Omental fat pad (tissue), 4 donors: ENCODE data around the gene NUMA1. TPM values are rescaled to one million over a fixed set of nuclear protein-coding genes. Genes with fewer than 3 reads are reported as not detected.

ENCODE experiments used
- ATAC-seq: fragments of 150-250 bp; one replicate; pipeline ENCODE4 v1.9.1; 2016; ENCODE audit warnings: mild to moderate bottlenecking, moderate library complexity; ENCODE audit not compliant: low FRiP score
- DNase-seq: peaks from one replicate; pipeline ENCODE4 v3.0.0-alpha.2; 2019; ENCODE audit warnings: low spot score
- total RNA-seq, 4 donors: library from RNA; depleted of rRNA; stranded (reverse); fragments of >200 nt; gene quantifications; one replicate each; pipeline ENCODE4 v1.1.0, GENCODE V29; 2016
- TF ChIP-seq, protein P1 (sequence below), 3 donors: fragments of 450-650 bp; IDR thresholded peaks; one replicate each; pipeline ENCODE4 v1.5.1; 2016 to 2017; ENCODE audit warnings: antibody characterized with exemption in 3 of 3, mild to moderate bottlenecking in 3 of 3, moderate library complexity in 2 of 3

The NUMA1 gene
- total RNA-seq, 4 donors from 2014 or later = 113 to 270 (median 159) TPM

DNA sequence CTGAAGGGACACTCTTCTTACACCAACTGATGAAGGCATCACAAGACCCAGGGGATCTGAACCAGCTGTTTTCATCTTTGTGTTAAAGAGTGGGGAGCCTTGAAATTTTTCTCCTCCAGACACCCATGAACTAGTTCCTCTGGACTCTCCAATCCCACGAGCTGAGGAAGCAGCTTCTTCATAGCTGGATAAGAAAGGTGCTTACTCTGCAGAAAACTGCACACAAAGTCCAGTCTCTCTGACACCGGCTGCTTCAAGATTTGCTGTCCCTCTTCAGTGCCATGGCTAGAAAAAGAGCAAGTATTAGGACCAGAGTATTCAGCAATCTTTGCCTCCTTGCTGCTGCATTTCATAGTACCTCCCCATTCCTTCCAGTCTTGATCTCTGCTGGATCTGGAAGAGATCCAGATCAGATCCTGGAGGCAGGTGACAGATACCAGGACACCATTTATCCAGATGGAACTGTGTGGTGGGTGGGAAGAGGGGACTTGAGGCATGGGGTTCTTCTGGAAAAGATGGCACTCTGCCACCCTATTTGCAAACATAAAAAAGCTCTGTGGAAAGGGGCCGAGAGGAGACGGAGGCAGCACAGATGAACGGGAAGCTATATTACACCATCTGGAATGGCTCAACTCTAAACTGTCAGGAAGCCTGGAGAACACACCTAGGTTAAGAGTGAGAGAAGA is 56.1 kb downstream of the NUMA1 start:
- TF ChIP-seq, protein P1, sequence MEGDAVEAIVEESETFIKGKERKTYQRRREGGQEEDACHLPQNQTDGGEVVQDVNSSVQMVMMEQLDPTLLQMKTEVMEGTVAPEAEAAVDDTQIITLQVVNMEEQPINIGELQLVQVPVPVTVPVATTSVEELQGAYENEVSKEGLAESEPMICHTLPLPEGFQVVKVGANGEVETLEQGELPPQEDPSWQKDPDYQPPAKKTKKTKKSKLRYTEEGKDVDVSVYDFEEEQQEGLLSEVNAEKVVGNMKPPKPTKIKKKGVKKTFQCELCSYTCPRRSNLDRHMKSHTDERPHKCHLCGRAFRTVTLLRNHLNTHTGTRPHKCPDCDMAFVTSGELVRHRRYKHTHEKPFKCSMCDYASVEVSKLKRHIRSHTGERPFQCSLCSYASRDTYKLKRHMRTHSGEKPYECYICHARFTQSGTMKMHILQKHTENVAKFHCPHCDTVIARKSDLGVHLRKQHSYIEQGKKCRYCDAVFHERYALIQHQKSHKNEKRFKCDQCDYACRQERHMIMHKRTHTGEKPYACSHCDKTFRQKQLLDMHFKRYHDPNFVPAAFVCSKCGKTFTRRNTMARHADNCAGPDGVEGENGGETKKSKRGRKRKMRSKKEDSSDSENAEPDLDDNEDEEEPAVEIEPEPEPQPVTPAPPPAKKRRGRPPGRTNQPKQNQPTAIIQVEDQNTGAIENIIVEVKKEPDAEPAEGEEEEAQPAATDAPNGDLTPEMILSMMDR (IDR thresholded peaks at IDR 0.05) = no peak
- DNase-seq = no peak
- ATAC-seq = no peak

- TF ChIP-seq, protein P1 (IDR thresholded peaks at IDR 0.05) = no peak
- no peak for ATAC-seq
- DNase-seq = no peak
Measured at GRCh38 chr11:72023335-72023734, 57.0 kb downstream of the NUMA1 start.

- ATAC-seq = no peak
- TF ChIP-seq, protein P1 (IDR thresholded peaks at IDR 0.05) = no peak
- DNase-seq = no peak
Measured at GRCh38 chr11:72018171-72018570, 62.2 kb downstream of the NUMA1 start.

- no peak for ATAC-seq
- TF ChIP-seq, protein P1 (IDR thresholded peaks at IDR 0.05) = no peak
- DNase-seq = peak; percentile 19
Measured at GRCh38 chr11:72015511-72016061, 64.8 kb downstream of the NUMA1 start.

GRCh38 chr11:72014761-72015320 is 65.5 kb downstream of the NUMA1 start:
- TF ChIP-seq, protein P1 (IDR thresholded peaks at IDR 0.05) = no peak
- DNase-seq (peak; percentile 10), ATAC-seq (no peak)

DNA sequence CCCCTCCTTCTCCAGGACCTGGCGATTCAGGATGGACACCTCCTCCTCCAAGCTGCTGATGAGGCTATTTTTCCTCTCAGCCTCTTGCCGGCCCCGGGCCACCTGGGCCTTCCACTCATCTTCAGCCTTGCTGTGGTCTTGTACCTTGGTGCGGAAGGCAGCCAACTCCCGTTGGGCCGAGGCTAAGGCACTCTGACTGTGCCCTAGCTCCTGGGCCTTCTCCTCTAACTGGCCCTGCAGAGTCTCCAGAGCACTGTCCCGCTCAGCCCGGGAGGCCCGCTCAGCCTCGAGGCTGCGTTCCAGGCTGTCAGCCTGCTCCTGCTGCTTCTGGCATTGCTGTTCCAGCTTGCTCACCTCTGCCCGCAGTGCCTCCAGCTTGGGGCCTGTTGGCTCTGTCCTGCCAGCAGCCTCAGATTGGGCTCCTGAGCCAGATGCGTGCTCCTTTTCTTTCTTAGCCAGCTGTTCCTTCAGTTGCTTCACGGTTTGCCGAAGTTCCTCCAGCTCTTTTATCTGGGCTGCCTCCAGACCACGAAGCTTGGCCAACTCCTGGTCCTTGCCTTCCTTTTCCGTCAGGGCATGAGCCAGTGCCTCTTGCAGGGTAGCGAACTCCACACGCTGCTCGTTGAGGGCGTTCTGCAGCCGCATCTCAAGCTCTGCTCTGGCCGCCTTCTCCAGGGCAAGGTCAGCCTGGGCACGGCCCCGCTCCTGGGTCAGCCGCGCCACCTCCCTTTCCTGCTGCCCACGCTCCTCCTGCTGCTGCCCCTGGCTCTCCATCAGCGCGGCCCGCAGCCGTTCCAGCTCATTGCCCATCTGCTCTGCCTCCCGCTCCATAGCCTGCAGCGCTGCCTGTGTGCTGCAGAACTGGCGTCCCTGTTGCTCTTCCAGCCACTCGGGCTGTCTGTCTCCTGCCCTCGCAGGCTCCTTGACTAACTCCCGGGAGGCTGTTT is 66.3 kb downstream of the NUMA1 start:
- TF ChIP-seq, protein P1 (IDR thresholded peaks at IDR 0.05) = no peak
- no peak for ATAC-seq
- DNase-seq = peak; percentile 18
